GM23338 (cell line): ENCODE data around the gene DUS2. TPM values are rescaled to one million over a fixed set of nuclear protein-coding genes. Genes with fewer than 3 reads are reported as not detected.

ENCODE experiments used
- ATAC-seq: fragments of 200-7000 bp; cut with Tn5 transposase; 3 replicates; pipeline ENCODE4 v1.9.1; 2020
- DNase-seq: peaks from one replicate; pipeline ENCODE4 v3.0.0-alpha.2; 2015; ENCODE audit warnings: low spot score
- H2AFZ ChIP-seq: fragments of 200-600 bp; sonication (generic); 2 replicates; pipeline ENCODE4 v1.8.0; 2016; ENCODE audit warnings: antibody characterized with exemption, mild to moderate bottlenecking, moderate library complexity
- H3F3A ChIP-seq: fragments of 200-600 bp; sonication (generic); replicated peaks from 2 replicates; pipeline ENCODE4 v1.8.0; 2017; ENCODE audit warnings: antibody characterized with exemption, mixed run types, low read depth
- H3K27ac ChIP-seq: fragments of 200-600 bp; sonication (generic); 2 replicates; pipeline ENCODE4 v1.6.1; 2016; ENCODE audit warnings: low read depth
- H3K27me3 ChIP-seq: fragments of 200-600 bp; sonication (generic); 2 replicates; pipeline ENCODE4 v1.8.0; 2016; ENCODE audit warnings: mild to moderate bottlenecking, mixed run types, moderate library complexity; ENCODE audit not compliant: insufficient read depth
- H3K36me3 ChIP-seq: fragments of 200-600 bp; sonication (generic); 2 replicates; pipeline ENCODE4 v1.8.0; 2016; ENCODE audit warnings: mild to moderate bottlenecking; ENCODE audit not compliant: insufficient read depth
- H3K4me1 ChIP-seq: fragments of 200-600 bp; sonication (generic); 2 replicates; pipeline ENCODE4 v1.8.0; 2016; ENCODE audit warnings: mild to moderate bottlenecking, moderate library complexity; ENCODE audit not compliant: insufficient read depth
- H3K4me2 ChIP-seq: fragments of 200-600 bp; sonication (generic); 2 replicates; pipeline ENCODE4 v1.7.1; 2017; ENCODE audit warnings: mixed run types
- H3K4me3 ChIP-seq: fragments of 200-600 bp; sonication (generic); 2 replicates; pipeline ENCODE4 v1.6.1; 2016; ENCODE audit warnings: mixed run types
- H3K79me2 ChIP-seq: fragments of 200-600 bp; sonication (generic); replicated peaks from 2 replicates; pipeline ENCODE4 v1.8.0; 2017; ENCODE audit warnings: mild to moderate bottlenecking; ENCODE audit not compliant: insufficient read depth
- H3K9me2 ChIP-seq: fragments of 200-600 bp; sonication (generic); 2 replicates; pipeline ENCODE4 v1.8.0; 2017; ENCODE audit not compliant: insufficient read depth
- H4K20me1 ChIP-seq: fragments of 200-600 bp; sonication (generic); replicated peaks from 2 replicates; pipeline ENCODE4 v1.8.0; 2017; ENCODE audit warnings: mild to moderate bottlenecking; ENCODE audit not compliant: insufficient read depth
- H3K27ac Mint-ChIP-seq: 2 replicates; pipeline ENCODE4 v1.8.0; 2020; ENCODE audit warnings: inconsistent platforms, mild to moderate bottlenecking, moderate library complexity, mixed read lengths
- H3K27me3 Mint-ChIP-seq: 3 replicates; pipeline ENCODE4 v1.8.0; 2022; ENCODE audit warnings: low read depth, mild to moderate bottlenecking, moderate library complexity, mixed read lengths, inconsistent platforms; ENCODE audit not compliant: insufficient read depth, poor library complexity
- H3K36me3 Mint-ChIP-seq: 3 replicates; pipeline ENCODE4 v1.8.0; 2021; ENCODE audit warnings: low read depth, mild to moderate bottlenecking, inconsistent platforms, moderate library complexity, mixed read lengths
- H3K4me1 Mint-ChIP-seq: 3 replicates; pipeline ENCODE4 v1.8.0; 2020; ENCODE audit warnings: mild to moderate bottlenecking, inconsistent platforms, mixed read lengths
- H3K4me3 Mint-ChIP-seq: 3 replicates; pipeline ENCODE4 v1.8.0; 2021; ENCODE audit warnings: moderate library complexity, mild to moderate bottlenecking, inconsistent platforms, mixed read lengths
- H3K9me3 Mint-ChIP-seq: 3 replicates; pipeline ENCODE4 v1.8.0; 2020; ENCODE audit warnings: moderate library complexity, mild to moderate bottlenecking, inconsistent platforms, mixed read lengths
- CREB1 ChIP-seq: fragments of 250-450 bp; sonication (Bioruptor Pico); IDR thresholded peaks from 2 replicates; pipeline ENCODE4 v1.5.0; 2020; ENCODE audit warnings: low read depth, mild to moderate bottlenecking, moderate library complexity
- CTCF ChIP-seq, 2 experiments: fragments of 200-600 bp in 1 of 2; sonication (generic) in 1 of 2; conservative IDR thresholded peaks; 2 replicates each; pipeline versions ENCODE4 v1.5.1 to v1.6.1; 2016 to 2017; ENCODE audit warnings: antibody characterized with exemption in 2 of 2, low read depth in 2 of 2, mild to moderate bottlenecking in 2 of 2, moderate library complexity in 1 of 2
- ETS1 ChIP-seq: IDR thresholded peaks from 2 replicates; pipeline ENCODE4 v1.6.1; 2016; ENCODE audit warnings: antibody characterized with exemption
- EZH2 ChIP-seq: fragments of 200-600 bp; sonication (generic); IDR thresholded peaks from one replicate; pipeline ENCODE4 v1.8.0; 2017; ENCODE audit warnings: antibody characterized with exemption, mild to moderate bottlenecking, low read depth; ENCODE audit not compliant: unreplicated experiment
- EZH2phosphoT487 ChIP-seq: fragments of 200-600 bp; sonication (generic); IDR thresholded peaks from one replicate; pipeline ENCODE4 v1.8.1; 2018; ENCODE audit warnings: antibody characterized with exemption; ENCODE audit not compliant: unreplicated experiment
- NANOG ChIP-seq: IDR thresholded peaks from 2 replicates; pipeline ENCODE4 v1.6.1; 2016; ENCODE audit warnings: antibody characterized with exemption, borderline replicate concordance
- REST ChIP-seq: IDR thresholded peaks from one replicate; pipeline ENCODE4 v1.6.1; 2018; ENCODE audit warnings: antibody characterized with exemption; ENCODE audit not compliant: unreplicated experiment
- STAT1 ChIP-seq: IDR thresholded peaks from one replicate; pipeline ENCODE4 v1.6.1; 2016; ENCODE audit warnings: antibody characterized with exemption; ENCODE audit not compliant: unreplicated experiment
- ZNF331 ChIP-seq: fragments of 250-450 bp; sonication (Bioruptor Pico); IDR thresholded peaks from 2 replicates; pipeline ENCODE4 v1.5.0; 2020; ENCODE audit warnings: low read depth, mild to moderate bottlenecking, moderate library complexity
- polyA plus RNA-seq: library from polyadenylated mRNA; unstranded; fragments of >200 nt; fragmentation: Nextera tagmentation; extraction: Ambion mirVana; gene quantifications from 2 replicates; pipeline ENCODE4 v1.2.1, GENCODE V29; 2016
- total RNA-seq: library from RNA; depleted of rRNA; stranded (reverse); fragments of >200 nt; shearing (Covaris generic); gene quantifications from 2 replicates; pipeline ENCODE4 v1.2.3, GENCODE V29; 2014

The DUS2 gene
- total and polyA plus RNA-seq, 2 experiments from 2014 or later = 13.3 to 26.4 TPM

- Mint-ChIP-seq H3K9me3 (no peaks in the 10 kb centered on the region), H3K4me3 (no peak overlapping the region), H3K4me1 (no peaks in the 10 kb centered on the region), H3K36me3 (peaks cover 38% of the 10 kb centered on the region), H3K27me3 (peaks cover 7% of the 10 kb centered on the region), H3K27ac (no peak overlapping the region)
- DNase-seq = no peak
- no peaks in the 10 kb centered on the region for H3K36me3 ChIP-seq
- H3K79me2 ChIP-seq = no peaks in the 10 kb centered on the region
- ATAC-seq = no peak
- no peaks in the 10 kb centered on the region for H3K27me3 ChIP-seq
- no peak overlapping the region for H3K27ac ChIP-seq
- TF ChIP-seq EZH2phosphoT487 = no peak
- TF ChIP-seq STAT1 = no peak
- no peak for TF ChIP-seq NANOG
- no peak for TF ChIP-seq EZH2
- no peak for TF ChIP-seq REST
- no peak for TF ChIP-seq ZNF331 (CRISPR knock-in tag)
- no peak for TF ChIP-seq CTCF (conservative IDR thresholded peaks at IDR 0.05; ENCODE audit: low read depth in 2 of 2)
- TF ChIP-seq CREB1 (CRISPR knock-in tag) = no peak
- no peaks in the 10 kb centered on the region; the same call in none of the 2 replicates for H4K20me1 ChIP-seq
- no peaks in the 10 kb centered on the region for H3K4me1 ChIP-seq
- no peaks in the 10 kb centered on the region for H3F3A ChIP-seq
- no peak overlapping the region for H2AFZ ChIP-seq
- H3K9me2 ChIP-seq = no peaks in the 10 kb centered on the region
- no peak overlapping the region for H3K4me3 ChIP-seq
- no peak overlapping the region for H3K4me2 ChIP-seq
These were observed 48.4 kb downstream of the DUS2 start for GRCh38 chr16:68071518-68071901.

GRCh38 chr16:68072038-68072695 lies 49.1 kb downstream of the DUS2 start:
- Histone ChIP-seq H3K4me2 (no peak overlapping the region), H3K4me3 (no peak overlapping the region), H3F3A (no peaks in the 10 kb centered on the region), H3K36me3 (no peaks in the 10 kb centered on the region), H4K20me1 (no peaks in the 10 kb centered on the region; the same call in none of the 2 replicates), H3K27me3 (no peaks in the 10 kb centered on the region), H3K27ac (no peak overlapping the region), H3K4me1 (no peaks in the 10 kb centered on the region), H2AFZ (no peak overlapping the region), H3K9me2 (no peaks in the 10 kb centered on the region), H3K79me2 (no peaks in the 10 kb centered on the region)
- H3K9me3 Mint-ChIP-seq = no peaks in the 10 kb centered on the region
- ATAC-seq (no peak), DNase-seq (no peak)
- peaks cover 41% of the 10 kb centered on the region for H3K36me3 Mint-ChIP-seq
- H3K27ac Mint-ChIP-seq = no peak overlapping the region
- TF ChIP-seq NANOG = no peak
- no peak for TF ChIP-seq EZH2
- no peak for TF ChIP-seq ETS1
- TF ChIP-seq CREB1 (CRISPR knock-in tag) = no peak
- no peak overlapping the region for H3K4me3 Mint-ChIP-seq
- no peaks in the 10 kb centered on the region for H3K4me1 Mint-ChIP-seq
- H3K27me3 Mint-ChIP-seq = peaks cover 7% of the 10 kb centered on the region
